Activated CD4-positive, alpha-beta T cell treated with anti-CD3 and anti-CD28 coated beads, Interleukin-2, amount 10 ng/mL, durations not matched to agents 7 days and 5 days (primary cell): ENCODE results near the gene VARS2. TPM values are rescaled to one million over a fixed set of nuclear protein-coding genes. Genes with fewer than 3 reads are reported as not detected.
"Not testable (repeated sequence)": the region's sequence is repeated elsewhere in the genome, so short reads cannot be mapped to it uniquely, and the experiment has no call there.

ENCODE experiments used
- CTCF ChIA-PET: fragments of 350-600 bp; sonication (Branson Sonifier 250); formaldehyde crosslinking; loops from one replicate; lab custom pipeline; 2021; ENCODE audit warnings: antibody characterized with exemption; lab: Charles Lee
- POLR2A ChIA-PET: fragments of 350-600 bp; sonication (Branson Sonifier 250); formaldehyde crosslinking; loops from one replicate; lab custom pipeline; 2021; ENCODE audit warnings: antibody characterized with exemption; lab: Charles Lee
- DNase-seq: peaks from one replicate; pipeline ENCODE4 v3.0.0-alpha.2; 2020
- H3K27ac Mint-ChIP-seq: one replicate; pipeline ENCODE4 v1.8.0; 2021; ENCODE audit warnings: mild to moderate bottlenecking, moderate library complexity, mixed read lengths
- H3K27me3 Mint-ChIP-seq: one replicate; pipeline ENCODE4 v1.8.0; 2021; ENCODE audit warnings: mixed read lengths
- H3K36me3 Mint-ChIP-seq: one replicate; pipeline ENCODE4 v1.8.0; 2021; ENCODE audit warnings: low read depth, mixed read lengths
- H3K4me1 Mint-ChIP-seq: one replicate; pipeline ENCODE4 v1.8.0; 2021; ENCODE audit warnings: mixed read lengths
- H3K4me3 Mint-ChIP-seq: one replicate; pipeline ENCODE4 v1.8.0; 2021; ENCODE audit warnings: mild to moderate bottlenecking, moderate library complexity, mixed read lengths
- H3K9me3 Mint-ChIP-seq: one replicate; pipeline ENCODE4 v1.8.0; 2021; ENCODE audit warnings: mixed read lengths
- total RNA-seq, 2 experiments: library from RNA; stranded (reverse); gene quantifications; one replicate each; pipeline ENCODE4 v1.2.3, GENCODE V29; 2021

Gene VARS2
- total RNA-seq, 2 experiments from 2014 or later, result 34.3 to 40.2 TPM

- peaks cover 45% of the 10 kb centered on the region for H3K4me1 Mint-ChIP-seq
- H3K9me3 Mint-ChIP-seq, H3K4me3 Mint-ChIP-seq, H3K27ac Mint-ChIP-seq, H3K27me3 Mint-ChIP-seq, POLR2A ChIA-PET, DNase-seq: not testable (repeated sequence)
- CTCF ChIA-PET, result interaction anchor here (0.9 to 1.2 kb wide), 3 partner anchors 8 to 165 kb away, joined by 3 to 4 read pairs (median 3); no protein-coding TSS in a partner anchor
- peaks cover 20% of the 10 kb centered on the region for H3K36me3 Mint-ChIP-seq
Observed at GRCh38 chr6:30910473-30910872, 3.6 kb upstream of the VARS2 start.

GRCh38 chr6:30912746-30913520 is 1.1 kb upstream of the VARS2 start:
- H3K9me3 Mint-ChIP-seq, result no peaks in the 10 kb centered on the region
- H3K4me3 Mint-ChIP-seq, result peak overlapping the region; percentile 83
- no peaks in the 10 kb centered on the region for H3K27me3 Mint-ChIP-seq
- POLR2A ChIA-PET, result no interaction called here
- CTCF ChIA-PET, result interaction anchor here (0.6 to 2.8 kb wide), 13 partner anchors 13 to 1311 kb away, joined by 3 to 19 read pairs (median 4); partner anchors contain the start of gene NOTCH4
- peaks cover 31% of the 10 kb centered on the region for H3K36me3 Mint-ChIP-seq
- H3K27ac Mint-ChIP-seq, result peak overlapping the region; percentile 10
- DNase-seq, result no peak
- H3K4me1 Mint-ChIP-seq, result peaks cover 49% of the 10 kb centered on the region

GRCh38 chr6:30913721-30914075 is 340 bp upstream of the VARS2 start:
- H3K36me3 Mint-ChIP-seq, result peaks cover 31% of the 10 kb centered on the region
- CTCF ChIA-PET, result interaction anchor here (0.7 to 2.8 kb wide), 14 partner anchors 9 to 1310 kb away, joined by 3 to 19 read pairs (median 4); partner anchors contain the start of gene NOTCH4

GRCh38 chr6:30914854-30915590 is 984 bp downstream of the VARS2 start:
- no peak for DNase-seq

More at GRCh38 chr6:30913721-30914075, 340 bp upstream of the VARS2 start:
- H3K9me3 Mint-ChIP-seq, result no peaks in the 10 kb centered on the region
- H3K27me3 Mint-ChIP-seq, result no peaks in the 10 kb centered on the region
- POLR2A ChIA-PET, result no interaction called here
- peak overlapping the region; percentile 67 for H3K27ac Mint-ChIP-seq
- H3K4me1 Mint-ChIP-seq, result peaks cover 41% of the 10 kb centered on the region
- DNase-seq, result no peak
- H3K4me3 Mint-ChIP-seq, result peak overlapping the region; percentile 83

GRCh38 chr6:30915591-30915946 is 1.5 kb downstream of the VARS2 start:
- H3K9me3 Mint-ChIP-seq, result no peaks in the 10 kb centered on the region
- H3K27ac Mint-ChIP-seq, result peak overlapping the region; percentile 47
- no peaks in the 10 kb centered on the region for H3K27me3 Mint-ChIP-seq

More at GRCh38 chr6:30914854-30915590, 984 bp downstream of the VARS2 start:
- ChIA-PET CTCF (interaction anchor here (0.7 to 2.8 kb wide), 18 partner anchors 8 to 243 kb away, joined by 3 to 19 read pairs (median 4); partner anchors contain the start of gene CCHCR1), POLR2A (no interaction called here)
- H3K9me3 Mint-ChIP-seq, result no peaks in the 10 kb centered on the region
- H3K36me3 Mint-ChIP-seq, result peaks cover 34% of the 10 kb centered on the region
- H3K27me3 Mint-ChIP-seq, result no peaks in the 10 kb centered on the region
- H3K4me3 Mint-ChIP-seq, result peak overlapping the region; percentile 83
- peak overlapping the region; percentile 90 for H3K27ac Mint-ChIP-seq
- peaks cover 34% of the 10 kb centered on the region for H3K4me1 Mint-ChIP-seq

GRCh38 chr6:30917041-30917440 is 3.0 kb downstream of the VARS2 start:
- DNase-seq, result no peak
- POLR2A ChIA-PET, result no interaction called here
- Mint-ChIP-seq H3K27me3 (no peaks in the 10 kb centered on the region), H3K4me1 (peaks cover 34% of the 10 kb centered on the region), H3K27ac (no peak overlapping the region), H3K9me3 (no peaks in the 10 kb centered on the region), H3K4me3 (no peak overlapping the region), H3K36me3 (peaks cover 31% of the 10 kb centered on the region)
- CTCF ChIA-PET, result interaction anchor here (1.0 to 2.9 kb wide), 3 partner anchors 126 to 170 kb away, joined by 3 to 12 read pairs (median 5); no protein-coding TSS in a partner anchor

More at GRCh38 chr6:30915591-30915946, 1.5 kb downstream of the VARS2 start:
- Mint-ChIP-seq H3K4me1 (peaks cover 34% of the 10 kb centered on the region), H3K4me3 (peak overlapping the region; percentile 83), H3K36me3 (peaks cover 35% of the 10 kb centered on the region)
- DNase-seq, result peak; percentile 42
- ChIA-PET CTCF (interaction anchor here (0.7 to 2.8 kb wide), 19 partner anchors 8 to 242 kb away, joined by 3 to 19 read pairs (median 4); partner anchors contain the start of genes CCHCR1 and IER3), POLR2A (no interaction called here)

GRCh38 chr6:30917487-30917886 is 3.4 kb downstream of the VARS2 start:
- POLR2A ChIA-PET, result no interaction called here
- Mint-ChIP-seq H3K36me3 (peaks cover 33% of the 10 kb centered on the region), H3K4me3 (no peak overlapping the region)

GRCh38 chr6:30918670-30919069 is 4.6 kb downstream of the VARS2 start:
- H3K27ac Mint-ChIP-seq, result no peak overlapping the region
- ChIA-PET POLR2A (no interaction called here), CTCF (interaction anchor here (0.7 to 2.9 kb wide), 4 partner anchors 9 to 169 kb away, joined by 3 to 12 read pairs (median 4); partner anchors contain the start of gene SFTA2)

More at GRCh38 chr6:30917487-30917886, 3.4 kb downstream of the VARS2 start:
- no peaks in the 10 kb centered on the region for H3K9me3 Mint-ChIP-seq
- H3K27ac Mint-ChIP-seq, result no peak overlapping the region
- no peak for DNase-seq
- H3K4me1 Mint-ChIP-seq, result peaks cover 32% of the 10 kb centered on the region
- CTCF ChIA-PET, result interaction anchor here (1.0 to 2.9 kb wide), 2 partner anchors 162 to 170 kb away, joined by 3 to 12 read pairs; no protein-coding TSS in a partner anchor
- no peaks in the 10 kb centered on the region for H3K27me3 Mint-ChIP-seq

GRCh38 chr6:30922447-30922852 is 8.4 kb downstream of the VARS2 start:
- CTCF ChIA-PET, result interaction anchor here (1.5 kb wide), 1 partner anchor 18 kb away, joined by 3 read pairs; the partner anchor contains the start of gene MUCL3

More at GRCh38 chr6:30918670-30919069, 4.6 kb downstream of the VARS2 start:
- H3K4me1 Mint-ChIP-seq, result peaks cover 25% of the 10 kb centered on the region
- H3K27me3 Mint-ChIP-seq, result no peaks in the 10 kb centered on the region
- no peaks in the 10 kb centered on the region for H3K9me3 Mint-ChIP-seq
- DNase-seq, result no peak
- H3K4me3 Mint-ChIP-seq, result no peak overlapping the region
- peaks cover 31% of the 10 kb centered on the region for H3K36me3 Mint-ChIP-seq

GRCh38 chr6:30924040-30924627 is 10.1 kb downstream of the VARS2 start:
- H3K27ac Mint-ChIP-seq, H3K4me1 Mint-ChIP-seq, H3K4me3 Mint-ChIP-seq, H3K27me3 Mint-ChIP-seq, POLR2A ChIA-PET, H3K9me3 Mint-ChIP-seq, DNase-seq: not testable (repeated sequence)
- CTCF ChIA-PET, result interaction anchor here (1.0 to 1.8 kb wide), 4 partner anchors 8 to 16 kb away, joined by 3 to 6 read pairs (median 3); partner anchors contain the start of gene MUCL3
- peaks cover 40% of the 10 kb centered on the region for H3K36me3 Mint-ChIP-seq

More at GRCh38 chr6:30922447-30922852, 8.4 kb downstream of the VARS2 start:
- peak overlapping the region; percentile 19 for H3K27ac Mint-ChIP-seq
- H3K36me3 Mint-ChIP-seq, result peaks cover 35% of the 10 kb centered on the region
- H3K27me3 Mint-ChIP-seq, result no peaks in the 10 kb centered on the region
- POLR2A ChIA-PET, result no interaction called here
- no peaks in the 10 kb centered on the region for H3K4me1 Mint-ChIP-seq
- DNase-seq, result no peak
- H3K9me3 Mint-ChIP-seq, result no peaks in the 10 kb centered on the region
- no peak overlapping the region for H3K4me3 Mint-ChIP-seq

- H3K9me3 Mint-ChIP-seq, result peaks cover 3% of the 10 kb centered on the region
- no peak overlapping the region for H3K27ac Mint-ChIP-seq
- no peak for DNase-seq
- peaks cover 27% of the 10 kb centered on the region for H3K36me3 Mint-ChIP-seq
- H3K27me3 Mint-ChIP-seq, result no peaks in the 10 kb centered on the region
- ChIA-PET POLR2A (no interaction called here), CTCF (no interaction called here)
- no peaks in the 10 kb centered on the region for H3K4me1 Mint-ChIP-seq
- H3K4me3 Mint-ChIP-seq, result no peak overlapping the region
Observed at GRCh38 chr6:30926644-30927043, 12.6 kb downstream of the VARS2 start.

GRCh38 chr6:30927080-30927479 is 13.0 kb downstream of the VARS2 start:
- H3K4me1 Mint-ChIP-seq, H3K27ac Mint-ChIP-seq, H3K4me3 Mint-ChIP-seq, H3K27me3 Mint-ChIP-seq, DNase-seq, POLR2A ChIA-PET, H3K9me3 Mint-ChIP-seq, CTCF ChIA-PET: not testable (repeated sequence)
- peaks cover 27% of the 10 kb centered on the region for H3K36me3 Mint-ChIP-seq
